ENCODE data around the gene FGB.

The FGB gene

DNA sequence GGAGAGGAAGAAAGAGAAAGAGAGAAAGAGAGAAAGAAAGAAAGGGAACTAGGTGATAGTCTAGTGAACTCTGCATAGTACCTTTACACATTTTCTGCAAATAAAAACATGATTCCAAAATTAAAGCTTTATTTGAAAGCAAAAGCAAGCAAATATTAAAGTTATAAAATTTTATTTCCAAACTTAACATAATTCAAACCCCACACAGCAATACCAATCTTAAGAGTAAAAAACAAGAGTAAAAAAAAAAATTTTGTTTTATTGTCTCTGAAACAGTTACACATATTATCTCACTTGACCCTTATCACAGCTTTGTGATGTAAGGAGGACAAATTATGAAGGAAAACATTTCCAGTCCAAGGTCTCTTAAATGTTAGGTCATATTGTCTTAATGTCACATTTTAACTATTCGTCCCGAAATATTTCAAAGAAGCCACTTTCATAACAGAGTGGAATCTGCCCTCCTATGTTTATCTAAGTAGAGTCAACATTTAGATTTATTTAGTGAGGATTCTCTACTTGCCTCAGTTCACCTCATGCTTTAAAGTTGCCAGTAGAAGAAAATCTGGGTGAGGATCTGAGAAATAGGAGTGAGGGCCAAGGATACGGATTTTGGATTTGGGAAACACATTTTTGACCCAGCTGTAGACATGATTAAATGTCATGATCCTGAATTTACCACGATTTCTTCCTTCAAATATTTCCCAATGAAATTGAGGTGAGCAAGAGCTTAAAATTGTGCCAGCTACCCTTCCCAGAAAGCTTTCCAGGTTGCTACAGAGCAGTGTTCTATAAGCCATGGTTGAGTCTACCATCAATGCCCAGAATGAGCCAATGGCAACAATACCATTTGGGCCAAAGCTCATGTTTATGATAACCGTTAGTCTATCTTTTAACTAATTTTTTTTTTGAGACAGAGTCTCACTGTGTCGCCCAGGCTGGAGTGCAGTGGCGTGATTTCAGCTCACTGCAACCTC lies 35.3 kb downstream of the FGB start:
- no peak for DNase-seq

DNA sequence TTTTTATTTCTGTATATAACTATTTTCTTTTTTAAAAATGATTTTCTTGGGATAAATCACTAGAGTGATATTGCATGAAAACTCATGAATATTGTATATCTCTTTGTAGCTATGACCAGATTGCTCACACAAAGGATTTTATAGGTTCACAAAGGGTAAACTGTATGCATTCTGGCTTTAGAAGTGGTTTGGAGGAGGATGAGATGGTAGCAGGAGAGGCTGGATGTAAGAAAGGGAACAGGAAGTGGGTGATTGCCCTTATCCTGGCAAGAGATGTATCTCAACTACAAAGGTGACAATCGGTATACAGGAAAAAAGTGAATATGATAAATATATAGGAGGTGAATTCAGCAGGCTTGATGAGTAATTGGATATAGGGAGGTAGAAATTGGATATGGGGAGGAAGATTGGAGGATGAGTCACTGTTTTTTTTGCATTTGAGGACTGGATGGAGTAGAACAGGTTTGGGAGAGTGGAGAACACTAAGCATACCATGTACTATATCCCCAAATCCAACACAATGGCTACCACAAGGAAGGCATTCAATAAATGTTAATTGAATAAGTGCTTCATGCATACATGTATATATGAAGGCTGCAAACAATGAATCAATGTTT lies 39.7 kb downstream of the FGB start:
- no peak for DNase-seq

DNA sequence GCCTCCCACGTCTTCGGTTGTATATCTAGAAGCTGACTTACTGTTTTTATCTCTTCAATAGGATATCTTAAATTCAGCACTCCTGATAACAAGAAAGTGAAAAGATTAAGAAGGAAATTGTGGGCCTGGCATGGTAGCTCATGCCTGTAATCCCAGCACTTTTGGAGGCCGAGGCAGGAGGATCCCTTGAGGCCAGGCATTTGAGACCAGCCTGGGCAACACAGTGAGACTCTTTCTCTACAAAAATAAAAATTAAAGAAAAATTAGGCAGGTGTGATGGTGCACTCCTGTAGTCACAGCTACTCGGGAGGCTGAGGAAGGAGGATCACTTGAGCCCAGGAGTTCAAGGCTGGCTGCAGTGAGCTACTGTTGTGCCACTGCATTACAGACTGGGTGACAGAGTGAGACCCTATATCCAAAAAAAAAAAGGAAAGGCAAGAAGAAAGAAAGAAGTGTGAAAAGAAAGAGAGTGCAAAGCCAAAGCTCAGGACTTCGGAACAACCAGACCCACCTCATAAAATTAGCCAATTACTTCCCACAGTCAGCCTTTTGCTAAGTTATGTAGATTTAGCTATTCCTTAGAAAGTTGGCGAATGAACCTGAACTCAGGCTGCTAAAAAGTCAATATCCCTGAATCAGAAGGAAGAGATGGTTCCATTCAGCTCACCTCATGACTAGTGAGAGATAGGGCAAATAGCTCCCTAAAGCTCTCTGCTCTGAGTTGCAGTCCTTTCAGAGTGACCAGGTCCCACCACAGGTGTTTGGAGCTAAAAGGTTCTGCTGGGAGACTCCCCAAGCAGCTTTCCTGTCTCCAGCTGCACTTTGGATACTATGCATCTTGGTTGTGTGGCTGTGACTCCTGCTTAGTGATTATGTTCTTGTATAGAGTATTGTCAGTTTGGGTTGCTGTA lies 40.5 kb downstream of the FGB start:
- no peak for DNase-seq

DNA sequence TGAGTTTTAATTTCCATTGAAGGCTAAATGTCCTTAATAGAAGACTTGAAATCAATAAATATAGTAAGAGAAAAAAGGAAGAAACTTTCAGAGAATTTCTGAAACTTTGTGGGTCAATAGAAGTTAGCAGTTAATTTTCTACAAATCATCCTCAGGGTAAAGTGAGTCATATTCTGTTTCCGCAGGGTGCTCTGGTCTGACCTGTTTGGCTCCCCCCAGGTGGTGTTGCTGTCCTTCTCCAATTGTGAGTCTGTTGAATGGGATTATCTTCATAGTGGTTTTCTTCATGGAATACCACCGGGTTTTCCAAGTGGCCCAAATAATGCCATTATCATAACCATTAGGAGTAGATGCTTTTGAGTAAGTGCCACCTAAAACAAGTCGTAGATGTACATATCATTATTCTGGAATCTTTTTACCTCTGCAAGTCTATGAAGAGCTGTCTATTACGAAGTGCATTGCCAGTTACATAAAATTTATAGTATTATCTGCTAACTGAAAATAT lies 41.9 kb downstream of the FGB start:
- DNase-seq = no peak

DNA sequence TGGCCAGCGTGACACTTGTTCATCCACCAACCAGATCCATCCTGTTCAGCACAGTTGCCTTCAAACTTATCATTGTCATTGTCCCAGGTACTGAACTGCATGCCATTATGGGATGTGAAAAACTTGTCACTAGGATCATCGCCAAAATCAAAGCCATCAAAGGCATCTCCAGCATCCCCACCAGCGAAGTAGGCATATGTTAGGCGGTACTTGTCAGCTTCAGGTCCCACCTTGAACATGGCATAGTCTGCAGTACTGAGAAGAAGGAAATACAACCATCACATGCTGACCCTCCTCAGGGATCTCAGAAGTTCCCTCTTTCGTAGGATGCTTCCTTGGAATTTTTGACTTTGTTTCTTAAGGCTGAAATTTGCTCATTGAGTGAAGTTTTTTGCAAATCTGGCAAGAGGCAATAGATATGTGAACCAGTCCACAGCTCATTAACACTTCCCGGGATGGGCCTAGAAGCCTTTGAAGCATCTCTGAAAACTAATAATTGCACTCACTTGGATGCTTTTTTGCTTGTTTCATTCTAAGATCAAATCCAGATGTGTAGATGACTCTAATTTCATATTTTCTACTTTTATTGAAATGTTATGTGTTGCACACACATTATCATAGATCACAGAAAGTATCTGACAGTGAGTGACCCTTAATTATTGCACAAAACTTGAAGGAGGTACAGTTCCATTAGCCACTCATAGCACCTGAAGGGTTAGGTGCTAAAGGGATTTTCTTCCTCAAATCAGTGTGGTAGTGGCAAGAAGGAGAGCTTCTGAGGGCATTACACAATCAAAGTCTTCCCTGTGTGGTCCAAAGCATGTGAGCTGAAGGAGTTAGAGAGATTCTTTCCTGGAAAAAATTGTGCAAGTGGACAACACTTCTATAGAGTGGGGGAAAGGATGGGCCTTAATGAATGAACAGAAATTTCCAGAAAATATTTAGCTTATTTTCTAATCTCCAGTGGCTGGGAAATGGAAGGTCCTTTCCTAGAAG lies 44.2 kb downstream of the FGB start:
- no peak for DNase-seq

DNA sequence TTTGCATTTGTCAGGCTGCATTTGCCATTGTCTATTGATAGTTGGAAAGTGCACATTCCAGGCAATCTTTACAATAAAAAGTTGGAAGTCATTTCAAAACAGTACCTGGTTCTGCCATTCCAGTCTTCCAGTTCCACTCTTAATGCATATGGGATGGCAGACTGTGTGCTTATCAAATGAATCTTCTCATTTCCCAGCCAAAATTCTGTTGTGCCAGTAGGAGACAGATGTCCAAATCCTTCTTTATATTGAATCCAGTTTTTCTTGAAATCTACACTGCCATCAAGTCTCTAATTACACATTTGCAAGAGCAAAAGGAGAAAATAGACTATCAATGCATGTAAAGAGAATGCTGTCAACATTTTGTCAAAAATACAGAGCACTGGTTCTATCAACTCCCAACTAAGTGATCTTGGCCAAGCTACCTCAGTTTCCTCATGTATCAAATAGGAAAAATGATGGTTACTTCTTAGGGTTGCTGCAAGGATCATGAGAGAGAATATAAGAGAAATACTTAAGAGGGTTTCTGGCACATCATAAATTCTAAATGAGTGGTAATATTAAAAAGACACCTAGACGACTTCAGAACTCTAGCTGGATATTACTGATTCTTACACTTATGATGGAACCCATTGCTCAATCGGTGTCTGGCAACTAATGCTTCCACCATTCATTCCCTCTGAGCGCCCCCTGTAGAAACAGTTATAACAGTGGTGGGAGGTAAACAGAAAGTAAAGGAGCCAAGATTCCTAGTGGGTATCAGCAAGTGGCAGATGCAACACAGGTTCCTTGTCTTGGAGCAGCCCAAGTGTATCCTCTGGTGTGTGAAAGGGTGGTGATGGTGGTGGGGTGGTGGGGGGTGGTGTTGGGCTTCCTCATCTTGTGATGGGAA lies 45.8 kb downstream of the FGB start:
- no peak for DNase-seq

DNA sequence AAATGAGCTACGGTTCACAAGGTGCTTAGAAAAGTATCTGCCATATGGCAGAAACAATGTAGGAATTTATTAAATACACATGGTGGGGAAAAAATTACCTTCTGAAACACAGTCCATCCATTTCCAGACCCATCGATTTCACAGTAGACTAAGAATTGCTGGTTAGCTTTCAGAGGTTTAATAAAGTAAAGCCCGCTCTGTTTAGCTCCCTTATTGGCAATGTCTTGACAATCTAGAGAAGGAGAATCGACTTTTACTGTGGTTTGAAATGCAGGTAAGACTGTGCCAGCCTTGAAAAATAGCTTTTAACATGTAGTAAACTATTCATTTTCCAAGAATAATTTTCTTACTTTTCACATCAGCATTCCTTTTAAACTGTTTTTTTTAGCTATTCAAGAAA lies 46.7 kb downstream of the FGB start:
- no peak for DNase-seq

DNA sequence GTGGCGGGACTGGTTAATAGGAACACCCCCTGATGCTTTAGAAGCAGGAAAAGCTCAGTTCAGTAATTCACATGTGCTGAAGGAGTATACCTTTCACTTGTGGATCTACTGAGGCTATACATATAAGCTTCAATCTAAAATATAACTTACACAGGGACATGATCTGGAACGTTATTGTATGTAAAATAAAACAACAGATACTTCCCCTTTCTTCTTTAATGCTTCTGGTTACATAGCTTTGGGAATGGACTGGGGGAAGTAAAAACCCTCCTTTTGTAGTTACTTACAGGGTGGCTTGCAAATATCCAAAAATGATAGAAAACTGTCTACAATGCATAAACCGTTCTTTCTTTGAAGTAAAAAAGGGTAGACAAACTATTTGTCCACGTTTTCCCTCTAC lies 47.8 kb downstream of the FGB start:
- no peak for DNase-seq

DNA sequence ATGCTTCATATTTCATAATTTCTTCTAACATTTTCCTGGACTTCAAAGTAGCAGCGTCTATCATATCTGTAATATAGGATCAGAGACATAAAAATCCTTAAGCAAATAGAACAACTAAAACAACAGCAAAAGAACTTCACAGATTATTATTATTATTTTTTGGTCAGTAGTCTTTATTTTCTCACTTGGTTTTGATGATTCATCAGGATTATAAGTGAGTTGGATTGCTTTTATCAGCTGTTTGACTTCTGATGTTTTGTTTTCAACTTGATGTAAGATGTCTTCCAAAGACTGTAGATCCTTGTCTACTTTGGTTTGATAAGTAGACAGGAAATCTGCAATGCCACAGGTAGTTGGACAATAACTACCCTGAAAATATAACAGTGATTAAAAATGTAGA lies 49.0 kb downstream of the FGB start:
- no peak for DNase-seq

DNA sequence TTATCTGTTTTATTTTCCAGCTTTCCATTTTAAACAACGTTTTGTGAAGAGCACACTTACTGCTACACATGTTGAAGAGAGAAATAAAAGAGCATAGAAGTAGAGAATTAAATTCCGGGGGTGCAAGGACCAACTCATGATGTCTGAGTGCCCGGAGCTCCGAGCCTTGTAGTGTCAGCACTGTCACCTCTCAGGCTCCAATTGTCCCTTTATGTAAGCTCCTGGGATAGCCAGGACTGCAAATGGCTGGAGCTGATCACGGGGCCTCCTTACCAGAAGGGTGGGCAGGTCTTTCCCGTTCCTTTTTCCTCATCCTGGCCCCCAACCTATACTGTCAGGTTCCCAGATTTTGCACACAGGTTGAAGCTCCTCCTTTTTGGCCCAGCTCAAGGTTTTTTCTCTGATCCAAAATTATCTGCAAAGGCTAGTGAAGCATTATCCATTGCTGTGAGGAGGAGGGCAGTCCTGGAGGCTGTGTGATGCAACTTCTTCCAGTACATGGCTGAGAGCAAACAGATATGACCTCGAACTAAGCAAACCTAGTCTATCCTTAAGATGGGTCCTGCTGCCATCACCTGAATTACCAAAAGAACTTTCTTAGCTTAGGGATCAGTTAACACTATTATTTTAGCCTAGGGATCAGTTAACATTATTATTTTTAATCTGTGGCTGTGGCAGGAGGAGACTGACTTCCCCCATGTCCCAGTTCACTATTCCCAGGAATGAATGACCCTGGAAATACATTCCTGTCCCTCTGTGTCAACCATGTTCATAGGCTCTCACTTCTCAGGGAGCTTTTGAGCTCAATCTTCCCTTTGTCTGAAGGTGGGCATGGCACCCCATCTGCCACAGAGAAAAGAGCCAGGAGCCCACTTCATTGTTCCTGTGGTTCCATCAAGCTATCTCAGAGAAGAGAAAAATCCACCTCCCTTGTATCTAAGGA lies 49.9 kb downstream of the FGB start, which contains the start of gene FGG:
Gene FGG, minus strand, starts transcription at position 185 of the 943 bp plus-strand sequence. Its CDS starts 47 bp downstream, at position 138.
- DNase-seq = no peak

DNA sequence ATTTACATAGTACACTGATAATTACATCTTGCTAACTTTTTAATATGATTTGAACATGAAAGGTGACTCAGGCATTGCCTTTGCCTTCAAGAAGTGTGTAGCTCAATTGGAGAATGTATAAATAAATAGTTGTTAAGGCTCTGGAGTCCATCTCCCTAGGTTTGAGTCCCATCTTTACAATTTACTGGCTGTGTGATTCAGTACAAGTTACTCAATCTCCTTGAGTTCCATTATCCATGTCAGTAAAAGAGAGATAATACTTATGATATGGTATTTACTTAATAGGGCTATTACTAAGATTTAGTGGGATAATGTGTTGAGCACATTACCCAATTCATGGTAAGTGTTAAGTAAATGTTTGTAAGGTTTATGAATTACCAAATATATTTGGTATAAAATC lies 51.5 kb downstream of the FGB start:
- DNase-seq = no peak

DNA sequence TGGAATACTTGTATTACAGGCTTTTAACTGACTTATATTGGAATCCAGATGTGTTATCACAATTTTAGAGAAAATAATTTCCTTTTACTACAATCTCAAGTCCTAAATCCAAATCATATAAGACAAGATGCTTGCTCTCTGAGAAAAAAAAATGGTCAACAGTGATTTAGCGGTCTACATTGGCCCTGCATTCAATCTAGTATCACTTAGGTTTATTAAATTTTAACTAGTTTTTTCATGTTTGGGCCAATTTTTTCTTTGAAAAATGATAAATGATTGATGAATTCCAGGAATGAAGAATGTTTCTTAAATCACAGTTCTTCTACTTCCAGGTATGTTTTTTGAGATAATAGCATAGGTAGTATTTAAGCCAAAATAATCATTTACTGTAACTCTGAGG lies 52.4 kb downstream of the FGB start:
- DNase-seq = no peak

DNA sequence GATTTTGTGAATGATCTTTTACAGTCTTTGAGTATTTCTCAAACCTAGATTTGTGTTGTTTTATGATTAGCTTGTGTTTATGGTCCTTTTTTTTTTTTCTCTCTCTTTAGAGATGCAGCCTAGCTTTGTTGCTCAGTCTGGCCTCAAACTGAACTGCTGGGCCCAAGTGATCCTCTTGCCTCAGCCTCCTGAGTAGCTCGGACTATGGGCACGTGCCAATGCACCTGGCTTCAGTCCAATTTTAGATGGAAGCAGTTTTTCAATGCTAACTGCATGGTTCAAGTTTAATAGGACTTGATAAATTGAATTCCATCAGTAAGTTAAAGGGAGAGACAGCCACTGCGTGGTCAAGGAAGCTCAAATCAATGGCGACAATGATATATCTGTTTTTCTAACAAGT lies 53.5 kb downstream of the FGB start:
- no peak for DNase-seq

DNA sequence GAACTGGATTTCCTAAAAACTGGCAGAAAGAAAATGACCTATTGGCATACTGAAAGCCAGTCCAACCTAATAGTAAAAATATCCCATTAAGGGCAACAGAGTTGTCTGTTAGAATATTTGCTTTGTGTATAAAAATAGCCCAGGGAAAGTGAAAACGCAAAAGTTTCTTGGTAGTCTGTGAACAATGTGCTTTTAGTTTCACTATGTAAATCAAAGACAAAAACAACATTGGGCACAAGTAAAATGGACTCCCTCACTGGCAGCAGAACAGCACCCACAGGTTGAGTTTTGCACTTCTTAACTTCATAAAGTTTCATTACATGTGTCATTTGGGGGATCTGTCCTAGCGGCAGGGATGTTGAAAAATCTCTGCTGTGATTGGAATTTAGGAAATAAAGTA lies 53.9 kb downstream of the FGB start:
- DNase-seq = no peak

DNA sequence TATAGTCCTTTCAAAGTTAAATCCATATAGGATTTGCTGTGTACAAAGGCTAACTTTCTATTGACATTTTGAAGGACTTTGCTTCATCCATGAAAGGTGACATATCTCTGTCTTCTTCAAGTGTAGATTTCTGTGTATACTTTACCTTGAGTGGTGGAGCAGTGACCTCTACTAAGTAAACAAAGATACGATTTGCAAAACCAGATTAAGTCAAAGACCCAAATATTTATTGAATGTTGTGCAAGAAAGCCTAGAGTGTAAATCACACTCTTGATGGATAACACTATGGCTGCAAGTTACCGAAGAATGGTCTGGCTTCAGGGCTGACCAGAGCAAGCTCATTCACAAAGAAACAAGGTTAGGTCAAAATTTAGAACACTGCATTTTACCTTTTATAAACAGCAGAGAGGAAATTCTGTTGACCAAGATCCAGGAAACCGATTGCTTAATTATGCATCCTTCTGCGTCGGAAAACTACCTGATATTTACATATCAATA lies 55.1 kb downstream of the FGB start:
- no peak for DNase-seq

DNA sequence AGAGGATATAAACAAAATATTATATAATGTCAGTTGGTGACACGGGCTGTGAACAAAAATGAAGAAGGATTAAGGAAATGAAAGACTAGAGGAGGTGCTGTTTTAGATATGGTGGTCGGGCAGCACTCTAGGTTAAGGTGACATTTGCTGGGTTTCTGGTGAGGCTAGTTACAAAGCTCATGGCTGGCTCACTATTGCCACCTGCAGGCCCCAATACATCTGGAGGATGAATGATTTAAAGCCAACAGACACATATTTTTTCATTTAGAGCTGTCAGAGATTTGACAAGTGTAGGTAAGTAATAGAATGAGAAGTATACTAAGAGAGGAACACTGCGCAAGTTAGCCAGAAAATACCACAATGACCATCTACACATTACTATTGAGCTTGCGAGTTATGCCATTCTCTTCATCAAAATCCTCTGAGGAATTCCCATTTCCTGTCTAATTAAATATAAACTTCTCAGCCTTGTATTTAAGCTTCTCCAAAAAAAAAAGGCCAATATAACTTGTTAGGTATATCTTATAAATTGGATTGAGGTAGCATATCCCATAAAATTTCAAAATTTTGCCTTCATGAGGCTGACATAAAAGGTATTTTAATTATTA lies 56.0 kb downstream of the FGB start:
- no peak for DNase-seq

DNA sequence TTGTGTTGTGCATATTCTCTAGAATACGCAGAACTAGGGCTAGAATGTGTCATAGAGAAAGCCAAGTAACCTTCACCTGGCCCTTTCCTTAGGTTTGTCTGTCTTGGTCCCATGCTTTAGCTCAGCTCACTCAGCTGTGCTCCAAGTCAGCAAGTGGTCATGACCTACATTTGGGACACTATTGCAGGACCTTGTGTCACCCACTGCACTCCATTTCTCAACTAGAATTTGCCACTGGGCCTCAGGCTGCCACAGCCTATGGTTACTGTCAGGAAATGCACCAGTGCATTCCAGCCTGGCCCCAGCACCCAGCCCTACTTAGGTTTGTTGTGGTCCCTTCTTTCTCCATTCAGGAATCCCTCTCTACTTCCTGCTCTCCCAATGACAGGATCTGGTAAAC lies 57.3 kb downstream of the FGB start:
- no peak for DNase-seq
